Naive thymus-derived CD8-positive, alpha-beta T cell (primary cell): ENCODE measurements around the gene MARVELD3. TPM values are rescaled to one million over a fixed set of nuclear protein-coding genes. Genes with fewer than 3 reads are reported as not detected.
"Not testable (repeated sequence)": the region's sequence is repeated elsewhere in the genome, so short reads cannot be mapped to it uniquely, and the experiment has no call there.

Experiments
- ATAC-seq, 2 donors: fragments of 150-1000 bp; cut with Tn5 transposase in 1 of 2; sonication (Bioruptor Pico), chemical (Tn5 transposase) in 1 of 2; 1 replicate in 1 of 2; 2 replicates in 1 of 2; pipeline ENCODE4 v1.10.0; 2021; ENCODE audit warnings: mild to moderate bottlenecking in 2 of 2, moderate library complexity in 2 of 2
- POLR2A ChIA-PET: fragments of 350-600 bp; sonication (Branson Sonifier 250); formaldehyde crosslinking; loops from one replicate; lab custom pipeline; 2021; ENCODE audit warnings: antibody characterized with exemption; lab: Charles Lee
- DNase-seq, 10 donors: peaks; one replicate each; pipeline versions ENCODE4 v3.0.0 to v3.0.0-alpha.2; 2020 to 2022
- H3K27ac Mint-ChIP-seq, 10 donors: one replicate each; pipeline ENCODE4 v1.8.0; 2020 to 2022; ENCODE audit warnings: mild to moderate bottlenecking in 10 of 10, mixed read lengths in 10 of 10, moderate library complexity in 4 of 10, inconsistent platforms in 1 of 10
- H3K27me3 Mint-ChIP-seq, 5 donors: one replicate each; pipeline ENCODE4 v1.8.0; 2021 to 2022; ENCODE audit warnings: mixed read lengths in 5 of 5
- H3K36me3 Mint-ChIP-seq, 3 donors: one replicate each; pipeline ENCODE4 v1.8.0; 2020 to 2022; ENCODE audit warnings: mixed read lengths in 3 of 3, mild to moderate bottlenecking in 2 of 3, inconsistent platforms in 1 of 3
- H3K4me1 Mint-ChIP-seq, 4 donors: one replicate each; pipeline ENCODE4 v1.8.0; 2021 to 2022; ENCODE audit warnings: mixed read lengths in 4 of 4
- H3K4me3 Mint-ChIP-seq, 10 donors: one replicate each; pipeline ENCODE4 v1.8.0; 2020 to 2022; ENCODE audit warnings: mild to moderate bottlenecking in 10 of 10, mixed read lengths in 10 of 10, moderate library complexity in 6 of 10, inconsistent platforms in 1 of 10
- H3K9me3 Mint-ChIP-seq, 9 donors: one replicate each; pipeline ENCODE4 v1.8.0; 2020 to 2022; ENCODE audit warnings: mixed read lengths in 9 of 9, mild to moderate bottlenecking in 3 of 9, inconsistent platforms in 1 of 9, moderate library complexity in 1 of 9
- polyA plus RNA-seq, 3 donors: library from polyadenylated mRNA; unstranded; fragments of 300-500 nt; fragmentation: Illumina TruSeq; gene quantifications; one replicate each; pipeline ENCODE4 v1.2.3, GENCODE V29; 2021
- total RNA-seq, 8 experiments: library from RNA in 2 of 8; stranded (reverse) in 2 of 8; gene quantifications; one replicate each; pipeline ENCODE4 v1.2.3 and lab custom pipeline; 2021 to 2026

Gene MARVELD3
- total and polyA plus RNA-seq, 5 experiments from 2014 or later = 0.06 TPM; not detected in 4

- not testable (repeated sequence) for H3K4me1 Mint-ChIP-seq, DNase-seq
- peaks cover 12 to 61% (median 39%) of the 10 kb centered on the region in 5 donors for H3K27me3 Mint-ChIP-seq
Measured at GRCh38 chr16:71595340-71595826, 30.6 kb upstream of the MARVELD3 start.

DNA sequence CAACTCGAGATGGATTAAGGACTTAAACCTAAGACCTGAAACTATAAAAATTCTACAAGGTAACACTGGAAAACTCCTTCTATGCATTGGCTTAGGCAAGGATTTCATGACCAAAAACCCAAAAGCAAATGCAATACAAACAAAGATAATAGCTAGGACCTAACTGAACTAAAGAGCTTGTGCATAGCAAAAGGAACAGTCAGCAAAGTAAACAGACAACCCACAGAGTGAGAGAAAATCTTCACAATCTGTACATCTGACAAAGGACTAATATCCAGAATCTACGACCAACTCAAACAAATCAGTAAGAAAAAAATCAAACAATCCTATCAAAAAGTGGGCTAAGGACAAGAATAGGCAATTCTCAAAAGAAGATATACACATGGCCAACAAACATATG is 27.6 kb upstream of the MARVELD3 start:
- H3K4me3 Mint-ChIP-seq, H3K27ac Mint-ChIP-seq, ATAC-seq, H3K36me3 Mint-ChIP-seq, H3K4me1 Mint-ChIP-seq, POLR2A ChIA-PET, H3K9me3 Mint-ChIP-seq, DNase-seq: not testable (repeated sequence)
- peaks cover 6 to 34% (median 24%) of the 10 kb centered on the region in 5 donors for H3K27me3 Mint-ChIP-seq

More at GRCh38 chr16:71595340-71595826, 30.6 kb upstream of the MARVELD3 start:
- H3K36me3 Mint-ChIP-seq, H3K9me3 Mint-ChIP-seq, H3K4me3 Mint-ChIP-seq, POLR2A ChIA-PET, ATAC-seq, H3K27ac Mint-ChIP-seq: not testable (repeated sequence)

GRCh38 chr16:71600822-71601221 is 25.2 kb upstream of the MARVELD3 start:
- no peaks in the 10 kb centered on the region for H3K36me3 Mint-ChIP-seq
- POLR2A ChIA-PET = no interaction called here

GRCh38 chr16:71609066-71609465 is 16.9 kb upstream of the MARVELD3 start:
- DNase-seq = no peak
- Mint-ChIP-seq H3K27me3 (peaks cover 4 to 18% (median 9%) of the 10 kb centered on the region in 5 donors), H3K4me1 (peaks cover 0 to 6% (median 3%) of the 10 kb centered on the region in 4 donors), H3K4me3 (no peak overlapping the region), H3K36me3 (no peaks in the 10 kb centered on the region), H3K27ac (no peak overlapping the region), H3K9me3 (peaks cover 0 to 2% (median 0%) of the 10 kb centered on the region in 9 donors)
- POLR2A ChIA-PET = interaction anchor here (0.8 kb wide), 1 partner anchor 136 kb away, joined by 6 read pairs; no protein-coding TSS in a partner anchor
- no peak for ATAC-seq

More at GRCh38 chr16:71600822-71601221, 25.2 kb upstream of the MARVELD3 start:
- H3K4me1 Mint-ChIP-seq = no peaks in the 10 kb centered on the region
- H3K27me3 Mint-ChIP-seq = peaks cover 2 to 17% (median 8%) of the 10 kb centered on the region in 5 donors
- H3K27ac Mint-ChIP-seq = no peak overlapping the region
- no peak for DNase-seq
- H3K4me3 Mint-ChIP-seq = no peak overlapping the region
- ATAC-seq = no peak
- no peaks in the 10 kb centered on the region for H3K9me3 Mint-ChIP-seq

GRCh38 chr16:71610447-71610846 is 15.5 kb upstream of the MARVELD3 start:
- POLR2A ChIA-PET = interaction anchor here (0.6 to 1.8 kb wide), 2 partner anchors 45 to 215 kb away, joined by 3 to 22 read pairs; no protein-coding TSS in a partner anchor
- DNase-seq (no peak), ATAC-seq (no peak)
- peaks cover 4 to 18% (median 14%) of the 10 kb centered on the region in 5 donors for H3K27me3 Mint-ChIP-seq
- H3K9me3 Mint-ChIP-seq = peaks cover 0 to 2% (median 0%) of the 10 kb centered on the region in 9 donors
- H3K27ac Mint-ChIP-seq = peak overlapping the region in 1 of 10 donors; percentile 44
- no peaks in the 10 kb centered on the region for H3K36me3 Mint-ChIP-seq
- H3K4me1 Mint-ChIP-seq = peaks cover 0 to 6% (median 3%) of the 10 kb centered on the region in 4 donors
- no peak overlapping the region for H3K4me3 Mint-ChIP-seq

DNA sequence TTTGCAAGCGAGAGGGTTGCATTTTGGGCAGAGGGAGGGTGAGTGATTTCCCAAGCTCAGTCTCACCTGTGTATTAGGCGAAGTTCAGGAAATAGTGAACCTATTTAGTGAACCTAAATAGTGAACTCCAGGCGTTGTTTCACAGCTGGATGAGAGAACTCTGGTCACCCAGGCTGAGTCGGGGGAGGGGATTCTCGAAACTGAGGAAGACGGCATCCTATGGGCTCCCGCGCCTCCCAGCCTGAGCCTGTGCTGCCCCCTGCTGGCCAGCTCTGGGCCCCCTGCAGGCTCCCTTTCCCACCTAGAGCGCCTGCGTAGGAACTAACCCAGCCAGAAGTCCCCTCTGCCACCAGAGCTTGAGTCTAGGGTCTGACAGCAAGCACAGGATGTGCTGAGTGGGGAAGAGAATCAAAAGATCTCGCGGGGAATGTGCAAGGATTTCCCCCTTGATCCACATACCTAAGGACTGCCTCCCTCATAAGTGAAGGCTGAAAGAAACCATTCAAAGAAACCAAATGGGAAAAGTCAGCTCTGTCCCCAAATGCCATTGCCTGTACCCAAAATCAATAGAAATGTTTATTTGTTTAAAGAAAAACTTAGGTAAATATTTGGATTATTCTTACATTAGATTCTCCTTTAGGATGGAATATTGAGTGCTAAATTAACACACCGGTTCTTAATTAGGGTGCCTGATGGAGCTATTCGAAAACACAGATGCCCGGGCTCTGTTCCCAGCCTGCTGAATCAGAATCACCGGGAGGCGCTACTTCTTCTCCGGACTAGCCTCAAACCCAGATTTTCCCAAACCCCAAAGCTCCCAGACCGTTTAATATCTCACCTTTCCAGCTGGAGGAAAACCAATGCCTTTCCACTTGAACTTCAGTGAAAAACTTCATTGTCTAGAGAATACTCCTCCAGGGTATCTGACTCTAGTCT is 14.8 kb upstream of the MARVELD3 start:
- POLR2A ChIA-PET = interaction anchor here (0.6 to 1.8 kb wide), 2 partner anchors 46 to 214 kb away, joined by 3 to 22 read pairs; no protein-coding TSS in a partner anchor
- DNase-seq (peak; percentile 59 to 86 (median 76)), ATAC-seq (peak; percentile 99 to 100)
- H3K4me1 Mint-ChIP-seq = peaks cover 0 to 6% (median 3%) of the 10 kb centered on the region in 4 donors
- H3K4me3 Mint-ChIP-seq = no peak overlapping the region
- peaks cover 0 to 2% (median 0%) of the 10 kb centered on the region in 9 donors for H3K9me3 Mint-ChIP-seq
- H3K27me3 Mint-ChIP-seq = peaks cover 4 to 24% (median 18%) of the 10 kb centered on the region in 5 donors
- H3K36me3 Mint-ChIP-seq = no peaks in the 10 kb centered on the region
- peak overlapping the region in 1 of 10 donors; percentile 56 for H3K27ac Mint-ChIP-seq

DNA sequence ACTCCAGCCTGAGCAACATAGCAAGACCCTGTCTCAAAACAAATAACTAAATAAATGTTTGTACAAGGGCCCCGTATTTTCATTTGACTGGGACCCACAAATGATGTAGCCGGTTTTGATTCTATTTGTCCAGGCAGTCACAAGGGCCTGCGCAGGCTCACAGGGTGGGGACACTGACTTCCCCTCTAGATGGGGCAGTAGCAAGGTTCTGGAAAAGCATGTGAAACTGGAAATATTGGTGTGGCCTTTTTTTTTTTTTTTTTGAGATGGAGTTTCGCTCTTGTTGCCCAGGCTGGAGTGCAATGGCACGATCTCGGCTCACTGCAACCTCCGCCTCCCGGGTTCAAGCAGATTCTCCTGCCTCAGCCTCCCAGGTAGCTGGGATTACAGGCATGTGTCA is 11.0 kb upstream of the MARVELD3 start:
- POLR2A ChIA-PET, H3K27ac Mint-ChIP-seq, H3K4me3 Mint-ChIP-seq, DNase-seq, H3K9me3 Mint-ChIP-seq, H3K36me3 Mint-ChIP-seq, H3K4me1 Mint-ChIP-seq, ATAC-seq: not testable (repeated sequence)
- H3K27me3 Mint-ChIP-seq = peaks cover 10 to 37% (median 24%) of the 10 kb centered on the region in 5 donors

GRCh38 chr16:71618429-71618828 is 7.6 kb upstream of the MARVELD3 start:
- no peak overlapping the region for H3K4me3 Mint-ChIP-seq
- no peak for ATAC-seq
- H3K4me1 Mint-ChIP-seq = peaks cover 5 to 10% (median 9%) of the 10 kb centered on the region in 4 donors
- H3K9me3 Mint-ChIP-seq = no peaks in the 10 kb centered on the region
- POLR2A ChIA-PET = no interaction called here
- H3K36me3 Mint-ChIP-seq = no peaks in the 10 kb centered on the region
- peaks cover 6 to 41% (median 19%) of the 10 kb centered on the region in 5 donors for H3K27me3 Mint-ChIP-seq
- H3K27ac Mint-ChIP-seq = no peak overlapping the region
- no peak for DNase-seq

DNA sequence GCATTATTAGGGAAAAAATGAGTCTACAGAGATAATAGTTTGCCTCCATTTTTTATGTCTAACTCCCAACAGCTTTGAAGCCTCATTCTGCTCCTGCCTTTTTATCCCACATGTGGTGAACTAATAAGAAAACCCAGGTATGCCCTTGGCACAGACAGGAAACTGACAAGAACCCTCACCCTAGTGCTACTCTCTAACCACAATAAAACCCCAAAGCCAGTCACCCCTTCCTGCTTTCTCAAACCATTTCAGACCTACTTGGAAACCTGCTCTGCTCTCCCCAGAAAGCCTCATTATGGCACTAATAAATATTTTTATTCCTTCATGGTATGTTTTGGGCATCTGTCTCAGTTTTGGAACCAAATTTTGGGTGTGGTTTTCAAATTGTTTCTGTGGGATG is 3.9 kb upstream of the MARVELD3 start:
- POLR2A ChIA-PET = no interaction called here
- peak in 1 of 2 donors; percentile 54 for ATAC-seq
- Mint-ChIP-seq H3K27ac (no peak overlapping the region), H3K36me3 (peaks cover 0 to 2% (median 0%) of the 10 kb centered on the region in 3 donors), H3K4me3 (no peak overlapping the region), H3K9me3 (no peaks in the 10 kb centered on the region), H3K4me1 (peaks cover 5 to 15% (median 9%) of the 10 kb centered on the region in 4 donors), H3K27me3 (peaks cover 6 to 29% (median 19%) of the 10 kb centered on the region in 5 donors)
- DNase-seq = peak in 1 of 10 donors; percentile 4

DNA sequence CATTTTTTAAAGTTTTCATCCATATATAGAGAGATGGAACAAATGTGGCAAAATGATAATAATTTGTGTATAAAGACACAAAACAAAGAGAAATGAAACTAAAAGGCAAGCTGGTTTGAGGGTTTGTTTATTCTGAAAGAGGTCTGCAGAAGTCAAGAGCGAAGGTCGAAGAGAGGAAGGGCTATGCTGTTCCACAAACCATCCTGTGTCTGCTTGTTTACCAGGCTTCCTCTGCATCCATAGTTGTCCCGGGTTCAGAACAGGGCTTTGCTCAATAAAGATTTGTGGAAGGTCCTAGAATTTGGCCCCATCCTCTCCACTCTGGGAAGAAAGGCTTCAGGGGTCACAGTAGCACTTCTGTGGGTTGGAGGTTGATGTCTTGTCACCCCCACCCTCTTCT is 2.4 kb upstream of the MARVELD3 start:
- H3K27me3 Mint-ChIP-seq = peaks cover 3 to 25% (median 18%) of the 10 kb centered on the region in 5 donors
- no peak for DNase-seq
- H3K9me3 Mint-ChIP-seq = no peaks in the 10 kb centered on the region

GRCh38 chr16:71625113-71625850 is 702 bp upstream of the MARVELD3 start:
- POLR2A ChIA-PET = no interaction called here
- Mint-ChIP-seq H3K4me1 (peaks cover 5 to 15% (median 9%) of the 10 kb centered on the region in 4 donors), H3K36me3 (peaks cover 0 to 2% (median 0%) of the 10 kb centered on the region in 3 donors), H3K27me3 (peaks cover 2 to 24% (median 10%) of the 10 kb centered on the region in 5 donors), H3K27ac (no peak overlapping the region), H3K9me3 (no peaks in the 10 kb centered on the region), H3K4me3 (peak overlapping the region in 7 of 10 donors; percentile 16 to 70 (median 36))
- DNase-seq = no peak
- no peak for ATAC-seq

More for the DNA sequence above, 2.4 kb upstream of the MARVELD3 start:
- H3K36me3 Mint-ChIP-seq = peaks cover 0 to 2% (median 0%) of the 10 kb centered on the region in 3 donors
- POLR2A ChIA-PET = no interaction called here
- no peak overlapping the region for H3K4me3 Mint-ChIP-seq
- ATAC-seq = no peak
- peaks cover 5 to 15% (median 9%) of the 10 kb centered on the region in 4 donors for H3K4me1 Mint-ChIP-seq
- H3K27ac Mint-ChIP-seq = no peak overlapping the region

DNA sequence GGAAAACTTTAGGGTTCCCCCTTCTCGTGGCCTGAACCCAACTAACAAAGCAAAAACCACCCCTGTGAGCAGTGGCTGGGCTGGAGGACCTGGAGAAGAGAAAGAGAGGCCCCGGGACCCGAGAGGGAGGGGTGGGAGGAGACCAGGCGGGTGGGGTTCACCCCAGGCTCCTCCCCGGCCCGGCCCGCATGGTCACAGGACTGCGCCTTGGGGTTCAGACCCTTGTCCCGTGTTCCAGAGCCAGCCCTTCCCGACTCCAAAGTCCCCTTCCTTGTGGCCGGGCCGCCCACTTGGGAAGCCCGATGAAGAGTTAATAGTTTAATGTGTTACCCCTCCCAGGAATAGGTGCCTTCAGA is 852 bp downstream of the MARVELD3 start:
- POLR2A ChIA-PET = no interaction called here
- peak overlapping the region in 8 of 10 donors; percentile 28 to 67 (median 49) for H3K4me3 Mint-ChIP-seq
- ATAC-seq (peak in 1 of 2 donors; percentile 10), DNase-seq (peak in 1 of 10 donors; percentile 3)
- H3K36me3 Mint-ChIP-seq = peaks cover 0 to 2% (median 0%) of the 10 kb centered on the region in 3 donors
- peaks cover 4 to 14% (median 7%) of the 10 kb centered on the region in 4 donors for H3K4me1 Mint-ChIP-seq
- H3K27ac Mint-ChIP-seq = no peak overlapping the region
- peaks cover 2 to 18% (median 10%) of the 10 kb centered on the region in 5 donors for H3K27me3 Mint-ChIP-seq
- no peaks in the 10 kb centered on the region for H3K9me3 Mint-ChIP-seq
